ENCODE results near the gene INMT.

The INMT gene

GRCh38 chr7:30787486-30787885, 35.6 kb downstream of the INMT start:
- no peak for DNase-seq (ENCODE audit: low read depth)

DNA sequence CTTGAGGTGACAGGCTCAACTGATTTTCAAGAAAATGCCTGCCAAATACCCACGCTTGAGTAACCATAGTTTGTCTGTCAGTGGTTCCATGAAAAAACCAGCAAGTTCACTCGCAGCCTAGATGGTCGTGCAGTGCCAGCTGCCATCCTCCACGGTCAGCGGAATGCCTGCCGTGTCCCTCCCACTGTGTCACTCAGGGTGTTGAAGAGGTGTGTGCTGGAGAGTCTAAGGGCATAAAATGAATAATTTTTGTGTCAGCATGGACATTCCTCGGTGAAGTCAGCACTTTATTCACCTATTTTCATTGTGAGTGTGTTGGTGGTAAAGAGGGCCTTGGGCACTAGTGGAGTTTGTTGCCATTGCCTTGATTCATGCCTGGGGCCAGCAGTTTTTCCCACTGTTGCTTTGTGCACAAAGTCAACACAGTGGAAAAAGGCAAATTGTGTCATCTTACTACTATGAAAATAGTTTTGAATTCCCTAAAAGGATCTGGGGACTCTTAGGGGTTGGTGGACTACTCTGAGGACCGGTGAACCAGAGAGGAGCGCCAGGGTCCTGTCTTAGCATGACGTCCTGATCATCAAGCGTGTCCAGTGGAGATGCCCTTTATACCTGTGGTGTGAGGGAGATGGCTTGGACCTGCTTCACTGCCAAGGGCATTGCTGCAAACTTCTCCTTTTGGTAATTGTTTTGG, 36.9 kb downstream of the INMT start:
- DNase-seq (ENCODE audit: low read depth) = no peak

- DNase-seq (ENCODE audit: low read depth) = no peak
Observed at GRCh38 chr7:30789334-30789711, 37.4 kb downstream of the INMT start.

- DNase-seq (ENCODE audit: low read depth) = no peak
Observed at GRCh38 chr7:30790356-30790755, 38.4 kb downstream of the INMT start.

DNA sequence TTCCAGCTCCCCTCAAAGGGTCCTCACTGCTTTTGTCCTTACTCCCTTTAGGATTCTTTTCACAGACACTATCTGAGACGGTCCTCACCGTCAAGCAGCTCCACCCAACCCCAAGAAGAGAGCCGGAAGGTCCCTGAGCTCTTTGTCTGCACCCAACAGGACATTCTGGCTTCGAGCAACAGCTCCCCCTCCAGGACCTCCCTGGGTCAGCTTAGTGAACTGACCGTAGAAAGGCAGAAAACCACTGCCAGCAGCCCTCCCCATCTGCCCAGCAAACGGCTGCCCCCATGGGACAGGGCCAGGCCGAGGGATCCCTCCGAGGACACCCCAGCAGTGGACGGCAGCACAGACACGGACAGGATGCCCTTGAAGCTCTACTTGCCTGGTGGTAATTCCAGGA, 39.2 kb downstream of the INMT start:
- no peak for DNase-seq (ENCODE audit: low read depth)

DNA sequence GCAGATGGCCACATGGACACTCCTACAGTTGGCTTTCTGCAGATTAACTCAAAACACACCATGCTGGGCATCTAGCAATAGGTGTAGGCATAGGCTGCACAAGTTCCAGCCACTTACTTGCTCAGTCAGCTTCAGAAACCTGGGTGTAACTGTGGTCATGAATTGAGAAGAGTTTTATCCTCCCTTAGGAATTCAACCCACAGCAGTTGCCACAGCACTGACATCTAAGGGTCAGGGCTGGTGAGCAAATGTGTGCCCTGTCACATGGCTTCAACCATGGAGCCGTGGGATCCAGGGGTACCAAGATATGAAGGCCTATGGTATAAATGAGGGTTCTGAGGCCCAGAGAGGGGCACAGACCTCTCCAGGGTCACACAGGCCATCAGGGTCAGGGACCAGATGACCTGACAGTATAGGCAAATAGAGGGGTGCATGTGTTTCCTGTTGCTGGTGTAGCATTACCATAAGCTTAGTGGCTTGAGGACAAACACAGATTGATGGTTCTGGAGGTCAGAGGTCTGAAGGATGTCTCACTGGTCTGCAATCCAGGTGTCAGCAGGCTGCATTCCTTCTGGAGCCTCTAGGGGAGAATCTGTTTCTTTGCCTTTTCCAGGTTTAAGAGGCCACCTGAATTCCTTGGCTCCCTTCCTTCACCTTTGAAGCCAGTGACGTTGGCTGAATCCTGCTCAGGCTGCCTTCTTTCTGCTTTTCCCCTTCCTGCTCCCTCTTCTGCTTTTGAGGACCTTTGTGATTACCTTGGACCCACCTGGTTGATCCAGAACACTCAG, 43.4 kb downstream of the INMT start:
- DNase-seq (ENCODE audit: low read depth) = no peak

GRCh38 chr7:30796105-30796869, 44.4 kb downstream of the INMT start:
- no peak for DNase-seq (ENCODE audit: low read depth)

GRCh38 chr7:30797176-30798040, 45.5 kb downstream of the INMT start:
- no peak for DNase-seq (ENCODE audit: low read depth)

- DNase-seq (ENCODE audit: low read depth) = no peak
Observed at GRCh38 chr7:30799206-30799975, 47.5 kb downstream of the INMT start.

GRCh38 chr7:30799976-30800661, 48.2 kb downstream of the INMT start:
- no peak for DNase-seq (ENCODE audit: low read depth)

DNA sequence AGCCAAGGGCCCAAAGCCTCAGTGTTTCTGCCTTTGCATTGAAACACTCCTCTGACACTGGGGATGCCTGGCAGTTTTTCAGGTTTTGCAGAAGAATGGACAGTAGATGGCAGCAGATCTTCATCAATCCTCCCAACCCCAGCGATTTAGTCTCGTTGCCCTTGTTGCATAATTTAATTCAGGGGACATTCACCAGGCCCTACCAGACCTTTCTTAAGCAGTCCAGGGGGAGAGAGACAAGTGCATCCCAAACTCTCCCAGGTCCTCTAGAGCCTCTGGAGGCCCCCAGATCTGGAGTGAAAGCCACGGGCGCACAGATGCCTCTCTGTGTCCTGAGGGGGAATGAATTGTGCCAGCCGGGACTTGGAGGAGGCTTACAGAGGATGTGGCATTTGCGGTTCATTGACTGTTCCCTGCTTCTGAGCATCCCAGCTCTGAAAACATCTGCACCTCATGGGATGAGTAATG, 48.9 kb downstream of the INMT start:
- peak; percentile 1 for DNase-seq (ENCODE audit: low read depth)

DNA sequence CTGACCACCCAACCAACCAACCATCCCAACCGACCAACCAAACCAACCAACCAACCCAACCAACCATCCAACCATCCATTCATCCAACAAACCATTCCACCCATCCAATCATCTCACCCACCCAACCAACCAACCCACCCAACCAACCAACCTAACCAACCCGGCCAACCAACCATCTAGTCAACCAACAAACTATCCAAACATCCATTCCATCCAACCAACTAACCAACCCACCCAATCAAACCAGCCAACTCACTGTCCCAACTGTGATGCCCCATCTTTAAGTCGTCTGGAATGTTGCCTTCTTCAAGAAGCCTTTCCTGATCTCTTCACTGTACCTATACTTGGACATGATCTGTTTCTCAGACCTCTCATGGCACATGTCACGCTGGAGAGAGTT, 50.9 kb downstream of the INMT start:
- no peak for DNase-seq (ENCODE audit: low read depth)

DNA sequence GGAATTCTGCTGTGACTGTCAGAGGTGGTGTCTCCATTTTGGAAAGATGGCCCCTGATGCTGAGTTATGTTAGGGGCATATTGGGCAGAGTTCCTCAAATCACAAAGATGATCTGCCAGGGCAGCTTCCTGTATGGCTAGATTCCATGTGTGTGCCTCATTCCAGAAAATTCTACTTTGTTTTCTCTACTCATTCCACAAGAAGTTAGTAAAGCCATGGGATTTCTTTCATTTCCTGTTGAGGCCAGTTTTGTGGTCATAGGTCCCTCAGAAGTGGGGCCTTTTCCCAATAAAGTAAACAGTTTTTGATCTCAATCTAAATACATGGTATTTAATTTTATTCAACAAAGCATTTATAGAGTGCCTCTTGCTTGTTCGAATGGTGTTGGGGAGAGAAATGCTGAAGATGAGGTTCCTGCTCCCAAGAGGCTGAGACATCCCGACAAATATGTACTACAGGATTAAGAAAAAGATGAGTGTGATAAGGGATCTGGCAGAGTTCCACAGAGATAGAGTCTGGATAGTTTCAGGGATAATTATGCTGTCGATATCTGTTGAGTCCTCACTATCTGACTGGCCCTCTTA, 52.2 kb downstream of the INMT start:
- no peak for DNase-seq (ENCODE audit: low read depth)

- DNase-seq (ENCODE audit: low read depth) = no peak
Observed at GRCh38 chr7:30805081-30805691, 53.3 kb downstream of the INMT start.

GRCh38 chr7:30805931-30806330, 54.0 kb downstream of the INMT start:
- no peak for DNase-seq (ENCODE audit: low read depth)
